IPS-18a (cell line): Measurements from ENCODE around the gene HSDL2.
"Not testable (repeated sequence)": the region's sequence is repeated elsewhere in the genome, so short reads cannot be mapped to it uniquely, and the experiment has no call there.

Experiments used
- H3K27ac ChIP-seq: one replicate; pipeline ENCODE4 v1.5.1; 2013; ENCODE audit warnings: low read length
- H3K27me3 ChIP-seq: one replicate; pipeline ENCODE4 v1.6.1; 2013; ENCODE audit warnings: mild to moderate bottlenecking, low read length; ENCODE audit not compliant: control insufficient read depth, insufficient read depth
- H3K36me3 ChIP-seq: one replicate; pipeline ENCODE4 v1.6.1; 2013; ENCODE audit warnings: low read depth, low read length; ENCODE audit not compliant: control insufficient read depth
- H3K4me1 ChIP-seq: one replicate; pipeline ENCODE4 v1.6.1; 2013; ENCODE audit warnings: low read depth, low read length; ENCODE audit not compliant: control insufficient read depth
- H3K4me3 ChIP-seq: one replicate; pipeline ENCODE4 v1.5.1; 2013; ENCODE audit warnings: low read length
- H3K9ac ChIP-seq: one replicate; pipeline ENCODE4 v1.6.1; 2013; ENCODE audit warnings: mild to moderate bottlenecking, low read length, moderate library complexity
- H3K9me3 ChIP-seq: one replicate; pipeline ENCODE4 v1.6.1; 2013; ENCODE audit warnings: low read depth, low read length; ENCODE audit not compliant: control insufficient read depth

HSDL2 gene

DNA sequence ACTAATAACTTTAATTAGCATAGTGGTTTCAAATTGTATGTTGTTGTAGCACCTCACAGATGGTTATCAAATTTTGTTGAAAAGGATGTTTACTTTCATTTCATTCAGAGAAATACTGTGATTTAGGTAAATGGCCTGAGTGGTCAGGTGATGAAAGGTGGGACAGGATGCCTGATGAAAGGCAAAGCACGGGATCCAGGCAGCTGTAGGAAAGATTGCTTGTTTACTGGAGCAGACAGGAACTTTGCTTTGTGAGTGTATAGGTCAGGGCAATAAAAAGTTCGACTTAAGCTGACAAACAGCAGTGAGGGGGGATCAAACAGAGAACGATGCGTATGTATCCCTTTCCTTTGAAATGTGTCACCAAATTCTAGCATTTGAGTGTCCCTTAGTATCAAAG is 125.7 kb downstream of the HSDL2 start:
- H3K4me1 ChIP-seq = peaks cover 16% of the 10 kb centered on the region
- H3K9ac ChIP-seq = no peak overlapping the region
- H3K4me3 ChIP-seq = no peak overlapping the region
- no peaks in the 10 kb centered on the region for H3K9me3 ChIP-seq
- H3K27ac ChIP-seq = no peak overlapping the region
- H3K36me3 ChIP-seq = no peaks in the 10 kb centered on the region
- H3K27me3 ChIP-seq = no peaks in the 10 kb centered on the region

DNA sequence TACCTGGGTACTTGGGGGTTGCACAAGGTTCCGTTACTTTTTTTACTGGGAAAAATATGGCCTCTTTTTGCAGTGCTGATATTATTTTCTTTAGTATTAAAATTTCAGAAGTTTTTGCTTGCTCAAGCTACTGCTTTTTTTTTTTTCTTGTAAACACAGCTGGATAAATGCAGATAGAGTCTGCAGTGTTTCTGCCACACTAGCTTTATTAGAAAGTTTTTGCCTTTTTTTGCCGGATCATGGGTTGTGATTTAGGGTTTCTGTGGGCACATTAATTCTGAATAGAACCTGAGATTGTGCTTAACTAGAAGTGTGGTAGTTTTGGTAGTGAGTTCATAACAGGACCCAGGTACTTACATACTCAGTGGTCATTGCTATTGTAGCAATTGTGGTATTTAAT is 126.7 kb downstream of the HSDL2 start:
- peaks cover 16% of the 10 kb centered on the region for H3K4me1 ChIP-seq
- H3K4me3 ChIP-seq = no peak overlapping the region
- no peaks in the 10 kb centered on the region for H3K36me3 ChIP-seq
- H3K9me3 ChIP-seq = no peaks in the 10 kb centered on the region
- H3K27ac ChIP-seq = no peak overlapping the region
- no peaks in the 10 kb centered on the region for H3K27me3 ChIP-seq
- H3K9ac ChIP-seq = no peak overlapping the region

DNA sequence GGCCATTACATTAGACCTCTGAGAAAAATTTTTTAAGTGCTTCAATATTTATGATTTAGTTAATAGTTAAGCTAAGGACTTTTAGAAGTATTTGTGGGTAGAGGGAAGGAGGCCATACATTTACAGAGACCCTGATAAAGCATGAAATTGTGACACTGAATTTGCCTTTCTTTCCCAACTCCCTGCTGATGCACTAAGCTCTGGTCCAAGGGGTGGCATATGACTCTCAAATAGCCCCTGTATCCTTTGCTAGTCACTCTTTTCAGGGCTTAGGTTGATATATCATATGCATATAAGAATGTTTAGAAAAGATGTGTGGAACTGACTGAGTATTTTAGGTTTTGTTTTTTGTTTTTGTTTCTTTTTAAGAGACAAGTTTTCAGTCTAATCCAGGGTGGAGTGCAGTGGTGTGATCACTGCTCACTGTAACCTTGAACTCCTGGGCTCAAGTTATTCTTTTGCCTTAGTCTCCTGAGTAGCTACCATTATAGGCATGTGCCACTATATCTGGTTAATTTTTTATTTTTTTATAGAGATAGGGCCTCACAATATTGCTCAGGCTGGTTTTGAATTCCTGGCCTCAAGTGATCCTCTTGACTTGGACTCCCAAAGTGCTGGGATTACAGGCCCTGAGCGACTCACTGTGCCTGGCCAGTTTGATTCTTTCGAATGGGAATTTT is 127.2 kb downstream of the HSDL2 start:
- Histone ChIP-seq H3K27me3 (no peaks in the 10 kb centered on the region), H3K27ac (no peak overlapping the region), H3K4me1 (peaks cover 16% of the 10 kb centered on the region), H3K4me3 (no peak overlapping the region), H3K36me3 (no peaks in the 10 kb centered on the region), H3K9ac (no peak overlapping the region), H3K9me3 (no peaks in the 10 kb centered on the region)

DNA sequence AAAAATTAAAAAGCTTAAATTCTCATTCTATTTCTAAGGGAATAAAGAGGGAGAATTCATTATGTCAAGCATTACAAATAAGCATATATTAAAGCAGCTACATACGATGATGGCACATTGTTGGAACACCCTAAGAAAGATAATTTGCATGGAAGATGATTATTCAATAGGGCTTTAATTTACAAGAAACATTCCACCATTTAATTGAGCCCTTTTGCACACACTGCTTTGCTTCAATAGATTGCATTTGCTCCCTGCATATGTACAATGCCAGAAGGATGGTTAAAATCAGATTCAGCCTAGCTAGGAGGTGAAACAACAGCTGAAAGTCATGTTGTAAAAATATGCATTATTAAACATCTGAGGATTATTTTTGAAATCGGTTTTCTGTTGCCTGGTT is 128.5 kb downstream of the HSDL2 start:
- Histone ChIP-seq H3K4me1 (peaks cover 16% of the 10 kb centered on the region), H3K9me3 (no peaks in the 10 kb centered on the region), H3K27ac (no peak overlapping the region), H3K27me3 (no peaks in the 10 kb centered on the region), H3K4me3 (no peak overlapping the region), H3K9ac (no peak overlapping the region), H3K36me3 (no peaks in the 10 kb centered on the region)

DNA sequence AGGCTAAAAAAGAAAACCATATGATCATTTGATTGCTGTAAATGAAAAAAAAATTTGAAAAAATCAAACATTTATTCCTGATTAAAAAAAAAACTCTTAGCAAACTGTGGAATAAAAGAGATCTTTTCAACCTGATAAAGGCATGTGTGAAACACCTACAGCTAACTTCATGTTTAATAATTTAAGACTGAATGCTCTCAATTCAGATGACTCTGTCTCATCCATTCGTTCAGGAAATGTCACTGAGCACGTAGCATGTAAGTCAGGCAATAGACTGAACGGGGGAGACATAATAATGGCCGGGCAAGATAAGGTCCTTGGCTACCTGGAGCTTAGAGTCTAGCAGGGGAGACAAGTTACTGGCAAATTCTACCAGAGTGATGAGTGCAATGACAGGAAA is 132.5 kb downstream of the HSDL2 start:
- not testable (repeated sequence) for H3K9ac ChIP-seq, H3K9me3 ChIP-seq, H3K27me3 ChIP-seq, H3K36me3 ChIP-seq, H3K27ac ChIP-seq, H3K4me3 ChIP-seq
- H3K4me1 ChIP-seq = peaks cover 11% of the 10 kb centered on the region

DNA sequence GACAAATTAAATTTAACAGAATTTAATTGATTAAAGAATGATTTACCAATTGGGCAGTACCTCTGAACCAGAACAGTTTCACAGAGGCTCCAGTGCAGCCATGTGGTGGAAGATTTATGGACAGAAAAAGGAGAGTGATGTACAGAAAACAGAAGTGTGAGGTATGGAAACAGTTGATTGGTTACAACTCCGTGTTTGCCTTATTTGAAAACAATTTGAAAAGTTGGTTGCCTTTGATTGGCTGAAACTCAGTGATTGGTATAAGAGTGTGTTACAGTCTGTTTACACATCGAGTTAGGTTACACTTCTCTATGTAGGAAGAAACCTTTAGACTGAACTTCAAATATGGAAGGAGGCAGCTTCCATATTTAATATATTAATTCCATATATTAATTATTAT is 136.9 kb downstream of the HSDL2 start:
- Histone ChIP-seq H3K36me3 (no peaks in the 10 kb centered on the region), H3K4me3 (no peak overlapping the region), H3K9ac (no peak overlapping the region)

DNA sequence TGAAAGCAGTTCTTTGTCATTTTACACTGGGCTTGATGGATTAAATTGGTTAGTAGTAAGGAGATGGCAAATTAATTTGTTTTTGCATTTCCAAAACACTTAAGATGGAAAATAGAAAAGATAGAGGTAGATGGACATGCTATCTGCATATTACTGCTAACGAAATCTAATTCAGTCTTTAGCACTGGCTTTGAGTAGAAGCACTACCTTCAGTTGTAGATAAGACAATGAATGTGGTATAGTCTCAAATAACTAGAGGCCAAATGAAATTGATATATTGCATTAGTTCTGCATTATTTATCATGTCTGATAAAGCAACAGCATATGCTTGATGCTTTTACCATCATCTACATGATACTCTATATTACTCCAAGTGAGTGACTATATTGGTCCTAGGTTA is 140.2 kb downstream of the HSDL2 start:
- Histone ChIP-seq H3K9me3 (no peaks in the 10 kb centered on the region), H3K4me1 (no peaks in the 10 kb centered on the region), H3K9ac (no peak overlapping the region), H3K27me3 (no peaks in the 10 kb centered on the region), H3K27ac (no peak overlapping the region), H3K4me3 (no peak overlapping the region), H3K36me3 (no peaks in the 10 kb centered on the region)

More for the DNA sequence above, 136.9 kb downstream of the HSDL2 start:
- Histone ChIP-seq H3K27me3 (no peaks in the 10 kb centered on the region), H3K9me3 (no peaks in the 10 kb centered on the region), H3K4me1 (no peaks in the 10 kb centered on the region), H3K27ac (no peak overlapping the region)

DNA sequence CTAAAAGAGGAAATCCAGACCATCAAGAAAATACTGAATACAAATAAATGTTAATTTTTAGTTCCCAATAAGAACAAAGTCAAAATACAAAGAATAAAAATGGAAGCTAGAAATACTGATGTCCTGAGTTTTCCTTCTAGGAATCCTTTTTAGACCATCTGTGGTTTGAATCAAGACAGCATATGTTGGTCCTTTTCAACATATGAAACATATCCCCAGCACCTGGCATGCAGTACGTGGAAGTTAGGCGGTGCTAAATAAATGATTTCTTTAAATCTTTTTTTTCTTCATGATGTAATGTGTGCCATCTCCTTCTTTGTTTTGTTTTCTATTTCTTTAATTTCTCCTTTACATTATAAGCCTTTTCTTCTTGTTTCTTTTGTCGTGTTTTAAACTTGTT is 140.7 kb downstream of the HSDL2 start:
- H3K4me3 ChIP-seq = no peak overlapping the region
- no peaks in the 10 kb centered on the region for H3K27me3 ChIP-seq
- no peaks in the 10 kb centered on the region for H3K4me1 ChIP-seq
- H3K36me3 ChIP-seq = no peaks in the 10 kb centered on the region
- H3K27ac ChIP-seq = no peak overlapping the region
- H3K9me3 ChIP-seq = no peaks in the 10 kb centered on the region
- no peak overlapping the region for H3K9ac ChIP-seq
